Osteocyte (in vitro differentiated cells): ENCODE results near the gene THTPA. TPM values are rescaled to one million over a fixed set of nuclear protein-coding genes. Genes with fewer than 3 reads are reported as not detected.
A peak's percentile ranks its signal among the peaks of the same experiment; 100 is the strongest.

ENCODE experiments used
- DNase-seq: peaks from one replicate; pipeline ENCODE4 v3.0.0; 2021; ENCODE audit warnings: mixed read lengths; ENCODE audit not compliant: unreplicated experiment; ENCODE audit errors: extremely low spot score
- H3K27ac Mint-ChIP-seq: one replicate; pipeline ENCODE4 v1.8.0; 2021; ENCODE audit warnings: mild to moderate bottlenecking, mixed read lengths; ENCODE audit not compliant: unreplicated experiment
- H3K27me3 Mint-ChIP-seq: one replicate; pipeline ENCODE4 v1.8.0; 2021; ENCODE audit warnings: mixed read lengths; ENCODE audit not compliant: unreplicated experiment
- H3K36me3 Mint-ChIP-seq: one replicate; pipeline ENCODE4 v1.8.0; 2021; ENCODE audit warnings: mixed read lengths; ENCODE audit not compliant: unreplicated experiment
- H3K4me1 Mint-ChIP-seq: one replicate; pipeline ENCODE4 v1.8.0; 2021; ENCODE audit warnings: mixed read lengths; ENCODE audit not compliant: unreplicated experiment
- H3K4me3 Mint-ChIP-seq: one replicate; pipeline ENCODE4 v1.8.0; 2021; ENCODE audit warnings: mild to moderate bottlenecking, moderate library complexity, mixed read lengths; ENCODE audit not compliant: unreplicated experiment
- H3K9me3 Mint-ChIP-seq: one replicate; pipeline ENCODE4 v1.8.0; 2021; ENCODE audit warnings: mixed read lengths; ENCODE audit not compliant: unreplicated experiment
- total RNA-seq: library from RNA; stranded (reverse); gene quantifications from 2 replicates; pipeline ENCODE4 v1.2.1, GENCODE V29; 2021
- TF ChIP-seq, protein P1 (sequence below): fragments of 200-600 bp; sonication (generic); IDR thresholded peaks from 2 replicates; pipeline ENCODE4 v1.5.0; 2021; ENCODE audit warnings: antibody characterized with exemption, mild to moderate bottlenecking, moderate library complexity

Gene THTPA
- total RNA-seq, 1 donor from 2014 or later = 25.7 TPM

DNA sequence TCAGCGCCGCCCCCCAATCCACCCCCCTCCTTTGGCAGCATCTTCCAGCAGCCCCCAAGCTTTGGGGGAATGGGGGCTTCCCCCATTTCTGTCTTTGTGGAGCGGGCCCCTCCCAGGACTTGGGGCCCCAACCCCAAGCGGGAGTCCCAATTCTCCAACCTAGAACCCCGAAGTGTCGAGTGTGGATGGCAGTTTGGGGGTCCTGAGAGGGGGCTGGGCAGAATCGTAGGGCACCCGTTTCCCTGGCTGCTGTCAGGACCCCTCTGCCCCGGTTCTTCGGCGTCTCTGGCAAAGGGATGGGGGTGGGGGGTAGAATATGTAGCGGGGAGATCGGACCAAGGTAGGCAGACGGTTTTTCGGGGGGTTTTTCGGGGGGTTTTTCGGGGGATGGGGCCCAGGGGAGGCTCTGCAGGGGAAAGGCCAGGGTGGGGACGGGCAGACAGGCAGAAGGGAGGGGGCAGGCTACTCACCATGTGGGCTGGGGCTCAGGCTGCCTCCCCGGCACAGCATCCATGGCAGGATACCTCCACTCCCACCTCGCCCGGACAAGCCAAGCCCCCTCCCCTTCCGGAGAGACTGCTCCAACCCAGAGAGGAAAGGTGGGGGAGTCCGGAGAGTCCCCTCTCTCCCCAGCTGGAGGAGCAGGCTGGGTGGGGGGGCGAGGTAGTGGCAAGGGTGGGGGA, 21.8 kb downstream of the THTPA start:
- H3K4me1 Mint-ChIP-seq = peaks cover 15% of the 10 kb centered on the region
- H3K9me3 Mint-ChIP-seq = no peaks in the 10 kb centered on the region
- no peak for DNase-seq
- peaks cover 57% of the 10 kb centered on the region for H3K27me3 Mint-ChIP-seq
- no peaks in the 10 kb centered on the region for H3K36me3 Mint-ChIP-seq
- TF ChIP-seq, protein P1, sequence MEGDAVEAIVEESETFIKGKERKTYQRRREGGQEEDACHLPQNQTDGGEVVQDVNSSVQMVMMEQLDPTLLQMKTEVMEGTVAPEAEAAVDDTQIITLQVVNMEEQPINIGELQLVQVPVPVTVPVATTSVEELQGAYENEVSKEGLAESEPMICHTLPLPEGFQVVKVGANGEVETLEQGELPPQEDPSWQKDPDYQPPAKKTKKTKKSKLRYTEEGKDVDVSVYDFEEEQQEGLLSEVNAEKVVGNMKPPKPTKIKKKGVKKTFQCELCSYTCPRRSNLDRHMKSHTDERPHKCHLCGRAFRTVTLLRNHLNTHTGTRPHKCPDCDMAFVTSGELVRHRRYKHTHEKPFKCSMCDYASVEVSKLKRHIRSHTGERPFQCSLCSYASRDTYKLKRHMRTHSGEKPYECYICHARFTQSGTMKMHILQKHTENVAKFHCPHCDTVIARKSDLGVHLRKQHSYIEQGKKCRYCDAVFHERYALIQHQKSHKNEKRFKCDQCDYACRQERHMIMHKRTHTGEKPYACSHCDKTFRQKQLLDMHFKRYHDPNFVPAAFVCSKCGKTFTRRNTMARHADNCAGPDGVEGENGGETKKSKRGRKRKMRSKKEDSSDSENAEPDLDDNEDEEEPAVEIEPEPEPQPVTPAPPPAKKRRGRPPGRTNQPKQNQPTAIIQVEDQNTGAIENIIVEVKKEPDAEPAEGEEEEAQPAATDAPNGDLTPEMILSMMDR = no peak
- no peak overlapping the region for H3K27ac Mint-ChIP-seq
- H3K4me3 Mint-ChIP-seq = no peak overlapping the region

DNA sequence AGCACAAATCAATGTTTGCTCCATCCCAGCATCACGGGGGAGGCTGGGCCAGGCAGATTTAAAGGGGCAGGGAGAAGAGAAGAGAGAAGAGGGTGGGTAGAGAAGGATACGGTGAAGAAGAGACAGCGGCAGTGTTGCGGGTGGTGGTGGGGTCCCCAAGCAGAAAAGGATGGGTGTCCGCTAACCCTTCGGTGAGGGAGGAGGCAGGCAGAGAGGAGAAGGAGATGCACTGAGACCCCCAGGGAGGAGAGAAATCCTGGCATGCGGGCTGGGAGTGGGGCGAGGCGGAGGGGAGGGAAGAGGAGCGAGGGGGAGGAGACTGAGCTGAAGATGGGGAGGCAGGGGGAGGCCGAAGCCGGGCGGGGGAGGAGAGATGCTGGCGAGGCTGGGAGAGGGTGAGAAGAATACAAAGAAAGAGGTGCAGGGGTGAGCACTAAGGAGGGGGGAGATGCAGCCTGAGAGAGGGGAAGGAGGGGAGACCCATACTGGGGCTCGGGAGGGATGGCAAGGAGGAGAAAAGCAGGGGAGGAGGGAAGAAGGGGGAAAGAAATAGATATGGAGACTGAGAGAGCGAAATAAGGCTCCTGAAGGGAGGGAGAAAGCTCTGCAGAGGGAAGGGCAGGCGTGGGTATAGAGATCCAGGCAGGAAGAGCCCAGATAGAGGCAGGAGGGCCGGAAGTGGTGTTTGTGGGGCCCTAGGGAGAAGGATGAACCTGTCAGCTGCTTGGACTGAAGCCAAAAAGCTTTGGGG, 22.7 kb downstream of the THTPA start, which contains the start of gene JPH4:
Gene JPH4, minus strand, starts transcription at position 231 of the 751 bp plus-strand sequence. CDS start 1,337 bp downstream, outside the sequence.
- Mint-ChIP-seq H3K9me3 (no peaks in the 10 kb centered on the region), H3K4me3 (peak within 1 kb of the TSS; percentile 36), H3K4me1 (peaks cover 15% of the 10 kb centered on the region), H3K27me3 (peaks cover 52% of the 10 kb centered on the region), H3K36me3 (no peaks in the 10 kb centered on the region), H3K27ac (no peak within 1 kb of the TSS)
- DNase-seq = no peak
- TF ChIP-seq, protein P1 = no peak

DNA sequence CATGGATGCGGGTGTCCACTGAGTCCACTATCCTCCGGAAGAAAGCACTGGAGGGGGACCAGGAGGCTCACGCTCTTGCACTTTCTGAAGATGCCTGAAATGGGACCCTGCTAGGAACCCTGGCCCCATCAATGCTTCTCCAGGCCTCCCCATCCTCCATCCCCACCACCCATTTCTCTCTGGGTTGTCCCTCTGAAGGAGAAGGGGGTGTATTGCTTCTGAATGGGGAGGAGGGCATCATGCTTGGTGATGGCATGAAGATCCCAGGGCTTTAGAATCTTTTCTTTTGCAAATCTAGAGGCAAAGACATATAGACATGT, 23.2 kb downstream of the THTPA start:
- no peak for DNase-seq
- H3K4me3 Mint-ChIP-seq = no peak overlapping the region
- peaks cover 53% of the 10 kb centered on the region for H3K27me3 Mint-ChIP-seq
- H3K4me1 Mint-ChIP-seq = peaks cover 15% of the 10 kb centered on the region
- H3K36me3 Mint-ChIP-seq = no peaks in the 10 kb centered on the region
- no peaks in the 10 kb centered on the region for H3K9me3 Mint-ChIP-seq
- TF ChIP-seq, protein P1 = no peak
- H3K27ac Mint-ChIP-seq = no peak overlapping the region

DNA sequence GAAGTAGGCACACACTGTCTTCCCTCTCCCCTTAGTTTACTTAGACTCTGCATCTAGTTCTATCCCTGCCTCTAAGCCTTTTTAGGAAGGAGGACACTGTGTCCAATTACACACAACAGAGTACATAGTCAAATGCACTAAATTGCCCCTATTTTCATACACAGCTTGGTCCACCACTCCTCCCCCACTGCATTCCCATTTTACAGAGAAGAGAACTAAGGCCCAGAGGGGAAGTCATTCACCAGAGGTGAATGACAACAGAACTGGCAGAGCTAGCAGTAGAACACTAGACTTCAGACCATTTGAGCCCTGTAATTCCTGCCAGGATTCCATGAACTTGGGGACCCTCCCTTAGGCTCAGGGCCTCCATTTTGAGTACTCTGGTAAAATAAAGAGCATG, 23.7 kb downstream of the THTPA start:
- no peaks in the 10 kb centered on the region for H3K9me3 Mint-ChIP-seq
- peaks cover 52% of the 10 kb centered on the region for H3K27me3 Mint-ChIP-seq
- H3K4me1 Mint-ChIP-seq = peaks cover 15% of the 10 kb centered on the region
- TF ChIP-seq, protein P1 = no peak
- H3K36me3 Mint-ChIP-seq = no peaks in the 10 kb centered on the region
- no peak for DNase-seq
- no peak overlapping the region for H3K4me3 Mint-ChIP-seq
- H3K27ac Mint-ChIP-seq = no peak overlapping the region
